H9 (cell line): Measurements from ENCODE around the gene SMCP. TPM values are rescaled to one million over a fixed set of nuclear protein-coding genes. Genes with fewer than 3 reads are reported as not detected.

Source experiments
- DNase-seq: peaks from one replicate; pipeline ENCODE4 v3.0.0-alpha.2; 2017
- H2AFZ ChIP-seq: one replicate; pipeline ENCODE4 v1.6.1; 2013; ENCODE audit warnings: mild to moderate bottlenecking, low read length, control low read depth, moderate library complexity
- H2AK5ac ChIP-seq: 2 replicates; pipeline ENCODE4 v1.6.1; 2013; ENCODE audit warnings: low read length, control low read depth, mixed read lengths; ENCODE audit not compliant: insufficient read length
- H2BK120ac ChIP-seq: one replicate; pipeline ENCODE4 v1.6.1; 2013; ENCODE audit warnings: low read depth, mild to moderate bottlenecking, low read length, control low read depth, inconsistent platforms; ENCODE audit not compliant: poor library complexity, severe bottlenecking
- H2BK12ac ChIP-seq: 2 replicates; pipeline ENCODE4 v1.6.1; 2013; ENCODE audit warnings: low read length, control low read depth, mixed read lengths, low read depth; ENCODE audit not compliant: insufficient read length
- H2BK15ac ChIP-seq: 2 replicates; pipeline ENCODE4 v1.6.1; 2013; ENCODE audit warnings: low read depth, low read length, control low read depth
- H2BK20ac ChIP-seq: one replicate; pipeline ENCODE4 v1.6.1; 2013; ENCODE audit warnings: low read depth, mild to moderate bottlenecking, low read length, control low read depth, inconsistent platforms; ENCODE audit not compliant: poor library complexity, severe bottlenecking
- H2BK5ac ChIP-seq: 2 replicates; pipeline ENCODE4 v1.6.1; 2013; ENCODE audit warnings: low read length, control low read depth, mixed read lengths; ENCODE audit not compliant: insufficient read length
- H3K14ac ChIP-seq: 2 replicates; pipeline ENCODE4 v1.6.1; 2013; ENCODE audit warnings: low read length, control low read depth; ENCODE audit not compliant: insufficient read depth
- H3K18ac ChIP-seq: 2 replicates; pipeline ENCODE4 v1.6.1; 2013; ENCODE audit warnings: low read depth, mild to moderate bottlenecking, mixed read lengths, low read length, control low read depth; ENCODE audit not compliant: insufficient read length
- H3K23ac ChIP-seq: 2 replicates; pipeline ENCODE4 v1.6.1; 2013; ENCODE audit warnings: low read length, control low read depth, mixed read lengths, low read depth; ENCODE audit not compliant: insufficient read length
- H3K23me2 ChIP-seq: 2 replicates; pipeline ENCODE4 v1.6.1; 2013; ENCODE audit warnings: low read depth, mild to moderate bottlenecking, mixed read lengths, low read length, control low read depth; ENCODE audit not compliant: insufficient read length, poor library complexity, severe bottlenecking
- H3K27ac ChIP-seq: 2 replicates; pipeline ENCODE4 v1.5.1; 2013; ENCODE audit warnings: low read length, control low read depth, mixed read lengths, low read depth; ENCODE audit not compliant: insufficient read length
- H3K27me3 ChIP-seq: 2 replicates; pipeline ENCODE4 v1.6.1; 2013; ENCODE audit warnings: low read length, control low read depth, inconsistent platforms; ENCODE audit not compliant: insufficient read depth
- H3K4ac ChIP-seq: 2 replicates; pipeline ENCODE4 v1.6.1; 2013; ENCODE audit warnings: low read depth, mild to moderate bottlenecking, control low read depth, inconsistent platforms, low read length, moderate library complexity
- H3K4me1 ChIP-seq: 2 replicates; pipeline ENCODE4 v1.6.1; 2013; ENCODE audit warnings: low read length, control low read depth, inconsistent platforms; ENCODE audit not compliant: insufficient read depth
- H3K4me2 ChIP-seq: 2 replicates; pipeline ENCODE4 v1.6.1; 2013; ENCODE audit warnings: low read length, control low read depth, mixed read lengths; ENCODE audit not compliant: insufficient read length, insufficient read depth
- H3K56ac ChIP-seq: 2 replicates; pipeline ENCODE4 v1.6.1; 2013; ENCODE audit warnings: low read depth, mild to moderate bottlenecking, mixed read lengths, low read length, control low read depth; ENCODE audit not compliant: insufficient read length
- H3K79me1 ChIP-seq: 2 replicates; pipeline ENCODE4 v1.6.1; 2013; ENCODE audit warnings: low read depth, mild to moderate bottlenecking, moderate library complexity, low read length, control low read depth, inconsistent platforms; ENCODE audit not compliant: insufficient read depth, poor library complexity, severe bottlenecking
- H3K79me2 ChIP-seq: 2 replicates; pipeline ENCODE4 v1.6.1; 2013; ENCODE audit warnings: low read length, control low read depth, inconsistent platforms; ENCODE audit not compliant: insufficient read depth
- H3K9ac ChIP-seq: 2 replicates; pipeline ENCODE4 v1.6.1; 2013; ENCODE audit warnings: low read length, control low read depth, mixed read lengths; ENCODE audit not compliant: insufficient read length; ENCODE audit errors: extremely low read depth
- H3K9me3 ChIP-seq: one replicate; pipeline ENCODE4 v1.6.1; 2013; ENCODE audit warnings: low read depth, low read length, inconsistent platforms; ENCODE audit not compliant: control insufficient read depth
- H3T11ph ChIP-seq: one replicate; pipeline ENCODE4 v1.6.1; 2013; ENCODE audit warnings: mild to moderate bottlenecking, low read length, control low read depth, inconsistent platforms
- H4K20me1 ChIP-seq: one replicate; pipeline ENCODE4 v1.6.1; 2013; ENCODE audit not compliant: control insufficient read depth, insufficient read length, insufficient read depth
- H4K5ac ChIP-seq: 2 replicates; pipeline ENCODE4 v1.6.1; 2013; ENCODE audit warnings: low read depth, mild to moderate bottlenecking, mixed read lengths, low read length, control low read depth; ENCODE audit not compliant: insufficient read length
- H4K8ac ChIP-seq: replicated peaks from 2 replicates; pipeline ENCODE4 v1.6.1; 2013; ENCODE audit warnings: low read length, control low read depth, mixed read lengths, low read depth; ENCODE audit not compliant: insufficient read length
- H4K91ac ChIP-seq: 2 replicates; pipeline ENCODE4 v1.6.1; 2013; ENCODE audit warnings: low read depth, mild to moderate bottlenecking, moderate library complexity, mixed read lengths, low read length, control low read depth; ENCODE audit not compliant: insufficient read length
- H3K27ac Mint-ChIP-seq, 3 experiments: 2 replicates in 2 of 3; 3 replicates in 1 of 3; pipeline ENCODE4 v1.8.0; 2020 to 2021; ENCODE audit warnings: mixed read lengths in 3 of 3, mild to moderate bottlenecking in 1 of 3, moderate library complexity in 1 of 3
- H3K27me3 Mint-ChIP-seq: 2 replicates; pipeline ENCODE4 v1.8.0; 2021; ENCODE audit warnings: low read depth, mild to moderate bottlenecking, moderate library complexity, mixed read lengths
- H3K36me3 Mint-ChIP-seq, 3 experiments: 2 replicates in 2 of 3; 3 replicates in 1 of 3; pipeline ENCODE4 v1.8.0; 2020 to 2021; ENCODE audit warnings: low read depth in 3 of 3, mixed read lengths in 3 of 3; ENCODE audit not compliant: insufficient read depth in 1 of 3
- H3K4me1 Mint-ChIP-seq, 2 experiments: 2 replicates each; pipeline ENCODE4 v1.8.0; 2020; ENCODE audit warnings: mixed read lengths in 2 of 2
- H3K4me3 Mint-ChIP-seq, 2 experiments: 2 replicates in 1 of 2; 3 replicates in 1 of 2; pipeline ENCODE4 v1.8.0; 2020 to 2021; ENCODE audit warnings: mild to moderate bottlenecking in 2 of 2, mixed read lengths in 2 of 2, moderate library complexity in 1 of 2
- H3K9me3 Mint-ChIP-seq, 2 experiments: 2 replicates in 1 of 2; 3 replicates in 1 of 2; pipeline ENCODE4 v1.8.0; 2020; ENCODE audit warnings: mild to moderate bottlenecking in 2 of 2, mixed read lengths in 2 of 2, moderate library complexity in 1 of 2
- CTCF ChIP-seq: fragments of 200-600 bp; sonication (generic); conservative IDR thresholded peaks from 3 replicates; pipeline ENCODE4 v1.8.0; 2021; ENCODE audit warnings: antibody characterized with exemption, mild to moderate bottlenecking
- WGBS: extraction: QIAGEN DNeasy Blood & Tissue Kit; methylation state at CpG from one replicate; pipeline ENCODE4 v1.1.7; 2013; ENCODE audit warnings: missing lambda C conversion rate, low lambda C conversion rate, mixed read lengths; ENCODE audit not compliant: insufficient read length; ENCODE audit errors: extremely low coverage; 5-methylcytosine and 5-hydroxymethylcytosine counted together
- total RNA-seq: library from RNA; stranded (reverse); gene quantifications from 2 replicates; pipeline ENCODE4 v1.2.1, GENCODE V29; 2021

The SMCP gene
- total RNA-seq, 1 experiment from 2014 or later, result not detected

- Histone ChIP-seq H3K4ac (no peak overlapping the region), H3K56ac (no peak overlapping the region), H3T11ph (no peak overlapping the region), H3K79me2 (no peaks in the 10 kb centered on the region), H3K4me2 (no peak overlapping the region), H4K5ac (no peak overlapping the region), H2BK15ac (no peak overlapping the region), H2AK5ac (no peak overlapping the region), H2BK12ac (no peak overlapping the region), H3K27ac (no peak overlapping the region), H2BK5ac (no peak overlapping the region), H2BK20ac (no peak overlapping the region), H3K79me1 (no peaks in the 10 kb centered on the region), H3K4me1 (no peaks in the 10 kb centered on the region), H4K20me1 (no peaks in the 10 kb centered on the region), H3K9me3 (peaks cover 88% of the 10 kb centered on the region), H3K14ac (no peak overlapping the region), H3K18ac (no peak overlapping the region), H3K9ac (no peak overlapping the region), H4K91ac (no peak overlapping the region), H3K23ac (no peak overlapping the region), H3K23me2 (no peaks in the 10 kb centered on the region), H4K8ac (no peak overlapping the region), H2BK120ac (no peak overlapping the region), H3K27me3 (no peaks in the 10 kb centered on the region), H2AFZ (no peak overlapping the region)
- no peak for DNase-seq
- H3K27me3 Mint-ChIP-seq, result no peaks in the 10 kb centered on the region
- H3K36me3 Mint-ChIP-seq, result peaks cover 2 to 24% (median 12%) of the 10 kb centered on the region in 3 experiments; a peak in 6 of 7 replicates
- no peaks in the 10 kb centered on the region for H3K4me1 Mint-ChIP-seq
- no peak overlapping the region for H3K27ac Mint-ChIP-seq
- H3K4me3 Mint-ChIP-seq, result no peak overlapping the region
- H3K9me3 Mint-ChIP-seq, result peaks cover 92 to 93% of the 10 kb centered on the region in 2 experiments
- no CpG with 5 or more reads among the region's 1 CpG for WGBS
- TF ChIP-seq CTCF, result no peak
Measured at GRCh38 chr1:152858062-152858461, 20.1 kb upstream of the SMCP start.
